Keratinocyte (primary cell): ENCODE data around the gene ABCC10. TPM values are rescaled to one million over a fixed set of nuclear protein-coding genes. Genes with fewer than 3 reads are reported as not detected.
"Not testable (repeated sequence)": the region's sequence is repeated elsewhere in the genome, so short reads cannot be mapped to it uniquely, and the experiment has no call there.

Experiments used
- DNase-seq: peaks from one replicate; pipeline ENCODE4 v3.0.0-alpha.2; 2011; ENCODE audit warnings: low read depth, missing footprints, low spot score
- FAIRE-seq: peaks from 2 replicates; lab custom pipeline; 2011; peaks lifted over from hg19 to GRCh38; lab: Jason Lieb, UNC
- H2AFZ ChIP-seq: 2 replicates; pipeline ENCODE4 v1.6.0; 2012; ENCODE audit warnings: low read length, control low read depth, inconsistent platforms; ENCODE audit not compliant: control insufficient read depth
- H3K27ac ChIP-seq: 2 replicates; pipeline ENCODE4 v1.5.1; 2011; ENCODE audit warnings: low read length; ENCODE audit not compliant: control insufficient read depth, insufficient read depth
- H3K27me3 ChIP-seq: 3 replicates; pipeline ENCODE4 v1.6.0; 2011; ENCODE audit warnings: low read length; ENCODE audit not compliant: control insufficient read depth, insufficient read depth; ENCODE audit errors: extremely low read depth
- H3K36me3 ChIP-seq, 2 experiments: 2 replicates in 1 of 2; 3 replicates in 1 of 2; pipeline ENCODE4 v1.5.1; 2011; ENCODE audit warnings: low read length in 2 of 2, mild to moderate bottlenecking in 1 of 2; ENCODE audit not compliant: control insufficient read depth in 2 of 2, insufficient read depth in 2 of 2; ENCODE audit errors: extremely low read depth in 1 of 2
- H3K4me1 ChIP-seq: 3 replicates; pipeline ENCODE4 v1.5.1; 2011; ENCODE audit warnings: low read length; ENCODE audit not compliant: control insufficient read depth, insufficient read depth; ENCODE audit errors: extremely low read depth
- H3K4me2 ChIP-seq: 3 replicates; pipeline ENCODE4 v1.6.0; 2011; ENCODE audit warnings: low read depth, low read length; ENCODE audit not compliant: control insufficient read depth, insufficient read depth; ENCODE audit errors: extremely low read depth
- H3K4me3 ChIP-seq, 3 experiments: fragments of 200-600 bp in 1 of 3; sonication (generic) in 1 of 3; 2 replicates in 2 of 3; 3 replicates in 1 of 3; pipeline ENCODE4 v1.5.1; 2011 to 2016; ENCODE audit warnings: low read length in 3 of 3, mild to moderate bottlenecking in 3 of 3, control low read depth in 2 of 3, inconsistent platforms in 1 of 3, low read depth in 1 of 3, mixed read lengths in 1 of 3, mixed run types in 1 of 3, moderate library complexity in 1 of 3; ENCODE audit not compliant: control insufficient read depth in 2 of 3, insufficient read depth in 2 of 3; ENCODE audit errors: extremely low read depth in 1 of 3
- H3K79me2 ChIP-seq: 2 replicates; pipeline ENCODE4 v1.6.0; 2012; ENCODE audit warnings: low read length; ENCODE audit not compliant: control insufficient read depth, insufficient read depth
- H3K9ac ChIP-seq: 3 replicates; pipeline ENCODE4 v1.6.0; 2011; ENCODE audit warnings: low read length; ENCODE audit not compliant: control insufficient read depth, insufficient read depth; ENCODE audit errors: extremely low read depth
- H3K9me1 ChIP-seq: 3 replicates; pipeline ENCODE4 v1.6.0; 2011; ENCODE audit warnings: low read length; ENCODE audit not compliant: control insufficient read depth, insufficient read depth; ENCODE audit errors: extremely low read depth
- H3K9me3 ChIP-seq: 2 replicates; pipeline ENCODE4 v1.5.1; 2012; ENCODE audit warnings: low read depth, low read length; ENCODE audit not compliant: control insufficient read depth
- H4K20me1 ChIP-seq: 3 replicates; pipeline ENCODE4 v1.6.0; 2011; ENCODE audit warnings: low read length; ENCODE audit not compliant: control insufficient read depth, insufficient read depth; ENCODE audit errors: extremely low read depth
- EZH2 ChIP-seq: IDR thresholded peaks from one replicate; pipeline ENCODE4 v1.6.1; 2012; ENCODE audit warnings: inconsistent platforms, mild to moderate bottlenecking, low read length, moderate library complexity
- dilution Hi-C: fragments of 300-500 bp; cut with MboI; formaldehyde crosslinking; loops from one replicate; pipeline ENCODE4 v1.7.0; 2020; ENCODE audit warnings: low sequenced_read_pairs; ENCODE audit not compliant: extremely low pct_ligation_motif_present
- polyA plus RNA-seq, 5 experiments: library from polyadenylated mRNA; depleted of rRNA in 3 of 5; stranded (reverse) in 3 of 5; stranded (forward) in 1 of 5; unstranded in 1 of 5; fragments of >200 nt; gene quantifications; 1 replicate in 1 of 5; 2 replicates in 3 of 5; 3 replicates in 1 of 5; pipeline versions ENCODE4 v1.2.1 to v1.2.3, GENCODE V29; 2011 to 2012; ENCODE audit warnings: missing spikeins in 2 of 5, low read depth in 1 of 5, low replicate concordance in 1 of 5
- TF ChIP-seq, protein P1 (sequence below), 3 experiments: IDR thresholded peaks in 1 of 3; conservative IDR thresholded peaks in 1 of 3; optimal IDR thresholded peaks in 1 of 3; 2 replicates in 2 of 3; 3 replicates in 1 of 3; pipeline versions ENCODE3 to v1.5.1; 2011; ENCODE audit warnings: low read length in 3 of 3, mild to moderate bottlenecking in 3 of 3, moderate library complexity in 2 of 3, control low read depth in 1 of 3, inconsistent platforms in 1 of 3; ENCODE audit not compliant: insufficient read depth in 2 of 3; ENCODE audit errors: extremely low read depth in 1 of 3

The ABCC10 gene
- polyA plus RNA-seq, 1 donor (not counting 4 experiments of a cell fraction or from before 2014, with no cell fraction given) = 17.9 TPM

- FAIRE-seq (no peak), DNase-seq (no peak)
- Histone ChIP-seq H3K4me2 (no peak overlapping the region), H3K36me3 (no peaks in the 10 kb centered on the region), H3K9me3 (no peaks in the 10 kb centered on the region), H3K9me1 (no peaks in the 10 kb centered on the region), H3K4me3 (no peak overlapping the region), H4K20me1 (no peaks in the 10 kb centered on the region), H3K79me2 (no peaks in the 10 kb centered on the region), H3K27me3 (no peaks in the 10 kb centered on the region), H3K9ac (no peak overlapping the region), H3K27ac (no peak overlapping the region), H3K4me1 (no peaks in the 10 kb centered on the region), H2AFZ (no peak overlapping the region)
- dilution Hi-C loops = no loop called here
- TF ChIP-seq EZH2 = no peak
Observed at GRCh38 chr6:43420012-43420709, 7.2 kb upstream of the ABCC10 start.

DNA sequence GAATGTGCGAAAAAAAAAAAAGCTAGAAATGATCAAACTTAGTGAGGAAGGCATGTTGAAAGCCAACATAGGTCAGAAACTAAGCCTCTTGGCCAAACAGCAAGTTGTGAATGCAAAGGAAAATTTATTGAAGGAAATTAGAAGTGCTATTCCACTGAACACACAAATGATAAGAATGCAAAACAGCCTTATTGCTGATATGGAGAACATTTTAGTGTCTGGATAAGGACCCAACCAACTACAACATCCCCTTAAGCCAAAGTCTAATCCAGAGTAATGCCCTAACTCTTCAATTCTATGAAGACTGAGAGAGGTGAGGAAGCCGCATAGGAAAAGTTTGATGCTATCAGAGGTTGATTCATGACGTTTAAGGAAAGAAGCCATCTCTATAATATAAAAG is 5.5 kb upstream of the ABCC10 start:
- Histone ChIP-seq H4K20me1 (no peaks in the 10 kb centered on the region), H3K27ac (no peak overlapping the region), H3K4me3 (no peak overlapping the region), H2AFZ (no peak overlapping the region), H3K36me3 (no peaks in the 10 kb centered on the region), H3K4me1 (no peaks in the 10 kb centered on the region), H3K9me3 (no peaks in the 10 kb centered on the region), H3K4me2 (no peak overlapping the region), H3K9ac (no peak overlapping the region), H3K27me3 (no peaks in the 10 kb centered on the region), H3K9me1 (no peaks in the 10 kb centered on the region), H3K79me2 (no peaks in the 10 kb centered on the region)
- TF ChIP-seq, protein P1, sequence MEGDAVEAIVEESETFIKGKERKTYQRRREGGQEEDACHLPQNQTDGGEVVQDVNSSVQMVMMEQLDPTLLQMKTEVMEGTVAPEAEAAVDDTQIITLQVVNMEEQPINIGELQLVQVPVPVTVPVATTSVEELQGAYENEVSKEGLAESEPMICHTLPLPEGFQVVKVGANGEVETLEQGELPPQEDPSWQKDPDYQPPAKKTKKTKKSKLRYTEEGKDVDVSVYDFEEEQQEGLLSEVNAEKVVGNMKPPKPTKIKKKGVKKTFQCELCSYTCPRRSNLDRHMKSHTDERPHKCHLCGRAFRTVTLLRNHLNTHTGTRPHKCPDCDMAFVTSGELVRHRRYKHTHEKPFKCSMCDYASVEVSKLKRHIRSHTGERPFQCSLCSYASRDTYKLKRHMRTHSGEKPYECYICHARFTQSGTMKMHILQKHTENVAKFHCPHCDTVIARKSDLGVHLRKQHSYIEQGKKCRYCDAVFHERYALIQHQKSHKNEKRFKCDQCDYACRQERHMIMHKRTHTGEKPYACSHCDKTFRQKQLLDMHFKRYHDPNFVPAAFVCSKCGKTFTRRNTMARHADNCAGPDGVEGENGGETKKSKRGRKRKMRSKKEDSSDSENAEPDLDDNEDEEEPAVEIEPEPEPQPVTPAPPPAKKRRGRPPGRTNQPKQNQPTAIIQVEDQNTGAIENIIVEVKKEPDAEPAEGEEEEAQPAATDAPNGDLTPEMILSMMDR (optimal IDR thresholded peaks at IDR 0.05 in 1 of 3, IDR thresholded peaks at IDR 0.05 in 1 of 3, conservative IDR thresholded peaks at IDR 0.05 in 1 of 3; ENCODE audit: extremely low read depth in 1 of 3, insufficient read depth in 2 of 3, low read length in 3 of 3) = no peak
- no peak for TF ChIP-seq EZH2
- no peak for FAIRE-seq
- DNase-seq = no peak
- dilution Hi-C loops = no loop called here

- dilution Hi-C loops = not testable (repeated sequence)
Observed at GRCh38 chr6:43425083-43425482, 2.3 kb upstream of the ABCC10 start.

More at GRCh38 chr6:43425083-43425482, 2.3 kb upstream of the ABCC10 start:
- not testable (repeated sequence) for H3K27me3 ChIP-seq, FAIRE-seq, H3K9me3 ChIP-seq, H3K9me1 ChIP-seq, H3K4me3 ChIP-seq, H4K20me1 ChIP-seq, H2AFZ ChIP-seq, H3K36me3 ChIP-seq, H3K4me2 ChIP-seq, H3K9ac ChIP-seq, DNase-seq, H3K27ac ChIP-seq
- peaks cover 15% of the 10 kb centered on the region for H3K4me1 ChIP-seq
- peaks cover 22% of the 10 kb centered on the region for H3K79me2 ChIP-seq
